Kidney epithelial cell (primary cell): ENCODE measurements around the gene SPG21. TPM values are rescaled to one million over a fixed set of nuclear protein-coding genes. Genes with fewer than 3 reads are reported as not detected.

ENCODE experiments used
- DNase-seq: peaks from one replicate; pipeline ENCODE4 v3.0.0-alpha.2; 2010; ENCODE audit warnings: low read depth
- H3K27me3 ChIP-seq: 2 replicates; pipeline ENCODE4 v1.6.0; 2011; ENCODE audit warnings: low read length; ENCODE audit not compliant: control insufficient read depth, insufficient read depth
- H3K36me3 ChIP-seq: 2 replicates; pipeline ENCODE4 v1.5.1; 2011; ENCODE audit warnings: low read length; ENCODE audit not compliant: control insufficient read depth, insufficient read depth
- H3K4me3 ChIP-seq: 2 replicates; pipeline ENCODE4 v1.5.1; 2011; ENCODE audit warnings: low read depth, mild to moderate bottlenecking, control low read depth, low read length
- total RNA-seq: library from RNA; depleted of rRNA; stranded (reverse); fragments of >200 nt; gene quantifications from 2 replicates; pipeline ENCODE4 v1.2.3, GENCODE V29; 2015
- TF ChIP-seq, protein P1 (sequence below): IDR thresholded peaks from 2 replicates; pipeline ENCODE4 v1.5.1; 2011; ENCODE audit warnings: mild to moderate bottlenecking, moderate library complexity, low read length, control low read depth, inconsistent platforms; ENCODE audit not compliant: insufficient read depth, poor library complexity, severe bottlenecking

SPG21 gene, protein sequence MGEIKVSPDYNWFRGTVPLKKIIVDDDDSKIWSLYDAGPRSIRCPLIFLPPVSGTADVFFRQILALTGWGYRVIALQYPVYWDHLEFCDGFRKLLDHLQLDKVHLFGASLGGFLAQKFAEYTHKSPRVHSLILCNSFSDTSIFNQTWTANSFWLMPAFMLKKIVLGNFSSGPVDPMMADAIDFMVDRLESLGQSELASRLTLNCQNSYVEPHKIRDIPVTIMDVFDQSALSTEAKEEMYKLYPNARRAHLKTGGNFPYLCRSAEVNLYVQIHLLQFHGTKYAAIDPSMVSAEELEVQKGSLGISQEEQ
- 116 and 118 TPM in 2 replicates for total RNA-seq

DNA sequence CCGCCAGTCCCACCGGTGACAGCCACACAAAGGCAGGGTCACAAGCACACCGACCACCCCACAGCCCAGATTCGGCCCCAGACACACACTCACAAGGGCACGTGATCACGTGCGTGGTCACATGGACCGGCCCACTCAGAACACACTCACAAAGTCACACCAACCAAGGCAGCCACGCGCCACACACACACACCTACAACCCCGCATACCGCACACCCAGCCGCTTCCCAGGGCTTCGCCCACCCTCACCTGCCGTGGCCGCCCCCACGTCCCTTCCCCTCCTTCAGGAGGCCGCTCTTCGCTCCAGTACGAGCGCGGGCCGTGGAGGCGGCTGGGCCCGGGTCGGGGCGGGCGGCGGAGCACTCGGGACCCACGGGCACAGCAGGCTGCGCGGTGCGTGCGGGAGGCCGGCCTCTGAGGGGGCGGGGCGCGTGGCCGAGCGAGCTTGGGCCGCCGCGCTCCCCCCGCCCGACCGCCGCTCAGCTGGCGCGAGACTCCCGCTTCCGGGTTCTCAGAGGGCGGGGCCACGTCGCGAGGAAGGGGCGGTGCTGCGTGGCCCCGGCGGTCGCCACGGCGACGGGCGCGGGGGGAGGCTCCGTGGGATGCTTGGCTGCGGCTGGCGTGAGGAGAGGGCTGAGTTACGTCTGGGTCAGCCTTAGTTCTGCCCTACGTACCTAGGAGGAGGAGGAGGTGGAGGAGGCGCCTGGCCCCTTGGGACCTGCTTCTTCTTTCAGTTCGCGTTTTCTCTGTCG, at the start of gene SPG21:
Gene SPG21, minus strand, starts transcription at position 499 of the 752 bp plus-strand sequence. CDS start 6,345 bp downstream, outside the sequence.
- DNase-seq: peak; percentile 47
- Histone ChIP-seq H3K4me3 (peak within 1 kb of the TSS; percentile 91), H3K27me3 (no peaks in the 10 kb centered on the region), H3K36me3 (peaks cover 1% of the 10 kb centered on the region)
- TF ChIP-seq, protein P1, sequence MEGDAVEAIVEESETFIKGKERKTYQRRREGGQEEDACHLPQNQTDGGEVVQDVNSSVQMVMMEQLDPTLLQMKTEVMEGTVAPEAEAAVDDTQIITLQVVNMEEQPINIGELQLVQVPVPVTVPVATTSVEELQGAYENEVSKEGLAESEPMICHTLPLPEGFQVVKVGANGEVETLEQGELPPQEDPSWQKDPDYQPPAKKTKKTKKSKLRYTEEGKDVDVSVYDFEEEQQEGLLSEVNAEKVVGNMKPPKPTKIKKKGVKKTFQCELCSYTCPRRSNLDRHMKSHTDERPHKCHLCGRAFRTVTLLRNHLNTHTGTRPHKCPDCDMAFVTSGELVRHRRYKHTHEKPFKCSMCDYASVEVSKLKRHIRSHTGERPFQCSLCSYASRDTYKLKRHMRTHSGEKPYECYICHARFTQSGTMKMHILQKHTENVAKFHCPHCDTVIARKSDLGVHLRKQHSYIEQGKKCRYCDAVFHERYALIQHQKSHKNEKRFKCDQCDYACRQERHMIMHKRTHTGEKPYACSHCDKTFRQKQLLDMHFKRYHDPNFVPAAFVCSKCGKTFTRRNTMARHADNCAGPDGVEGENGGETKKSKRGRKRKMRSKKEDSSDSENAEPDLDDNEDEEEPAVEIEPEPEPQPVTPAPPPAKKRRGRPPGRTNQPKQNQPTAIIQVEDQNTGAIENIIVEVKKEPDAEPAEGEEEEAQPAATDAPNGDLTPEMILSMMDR: no peak

DNA sequence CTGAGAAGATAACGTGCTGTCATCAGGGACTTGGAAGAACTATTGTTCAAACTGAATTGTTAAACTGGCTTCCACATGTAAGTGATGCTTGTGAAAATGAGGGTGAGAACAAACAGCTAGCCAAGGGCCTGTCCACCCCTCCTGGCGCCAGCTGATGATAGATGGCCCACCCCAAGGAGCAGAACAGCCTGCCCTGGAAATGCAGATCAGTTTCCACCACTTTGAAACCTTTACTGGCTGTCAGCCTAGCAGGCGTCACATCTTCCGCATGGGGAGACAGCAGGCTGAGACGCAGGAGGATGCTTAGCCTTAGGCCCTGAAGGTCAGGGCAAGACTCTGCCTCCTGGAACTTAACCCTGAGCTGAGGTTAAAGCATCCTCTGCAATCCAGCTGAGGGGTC, 49.1 kb upstream of the SPG21 start:
- Histone ChIP-seq H3K27me3 (no peaks in the 10 kb centered on the region), H3K36me3 (no peaks in the 10 kb centered on the region), H3K4me3 (no peak overlapping the region)
- DNase-seq: no peak
- TF ChIP-seq, protein P1: no peak

DNA sequence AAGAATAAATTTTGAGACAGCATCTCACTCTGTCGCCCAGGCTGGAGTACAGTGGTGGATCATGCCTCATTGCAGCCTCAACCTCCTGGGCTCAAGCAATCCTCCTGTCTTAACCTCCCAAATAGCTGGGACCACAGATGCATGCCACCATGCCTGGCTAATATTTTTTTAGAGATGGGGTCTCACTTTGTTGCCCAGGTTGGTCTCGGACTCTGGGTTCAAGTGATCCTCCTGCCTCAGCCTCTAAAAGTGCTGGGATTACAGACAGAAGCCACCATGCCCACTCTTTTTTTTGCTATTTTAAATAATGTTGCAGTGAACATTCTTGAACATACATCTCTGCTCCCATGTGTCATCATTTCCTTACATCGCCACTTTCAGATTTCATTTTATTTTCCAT, 48.7 kb upstream of the SPG21 start:
- DNase-seq: no peak
- Histone ChIP-seq H3K36me3 (no peaks in the 10 kb centered on the region), H3K4me3 (no peak overlapping the region)

DNA sequence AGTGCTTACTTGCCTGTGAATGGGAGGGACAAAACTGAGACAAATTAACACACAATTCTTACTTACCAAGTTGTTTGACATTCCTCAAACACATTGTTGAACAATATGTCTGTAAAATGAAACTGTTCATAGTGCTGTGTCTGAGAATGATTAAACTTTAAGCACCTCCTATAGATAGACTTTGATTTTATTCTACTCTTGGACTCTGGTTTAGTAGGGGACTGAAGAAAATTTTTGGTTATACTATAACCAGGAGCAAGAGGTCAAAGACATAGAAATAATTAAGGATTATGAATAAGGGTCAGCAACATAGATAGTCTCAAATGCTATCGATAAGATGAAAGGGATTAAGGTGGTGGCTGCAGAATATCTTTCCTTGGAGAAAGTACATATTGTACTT, 47.6 kb upstream of the SPG21 start:
- TF ChIP-seq, protein P1: no peak
- DNase-seq: no peak
- Histone ChIP-seq H3K4me3 (no peak overlapping the region), H3K27me3 (no peaks in the 10 kb centered on the region), H3K36me3 (no peaks in the 10 kb centered on the region)

More for the DNA sequence above, 48.7 kb upstream of the SPG21 start:
- H3K27me3 ChIP-seq: no peaks in the 10 kb centered on the region
- TF ChIP-seq, protein P1: no peak

DNA sequence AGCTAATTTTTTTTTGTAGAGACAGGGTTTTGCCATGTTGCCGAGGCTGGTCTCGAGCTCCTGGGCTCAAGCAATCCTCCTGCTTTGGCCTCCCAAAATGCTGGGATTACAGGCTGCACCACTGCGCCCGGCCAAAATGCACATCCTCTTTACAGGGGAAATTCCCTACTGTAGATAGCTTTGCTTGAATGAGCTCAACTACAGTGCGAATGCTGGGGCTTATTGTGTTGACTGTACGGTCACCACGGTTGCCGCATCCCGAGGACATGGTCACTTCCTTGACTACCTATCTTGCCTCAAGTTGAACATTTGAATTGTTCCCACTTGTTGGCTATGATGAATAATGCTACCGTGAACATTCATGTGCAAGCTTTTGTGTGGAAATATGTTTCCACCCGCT, 45.0 kb upstream of the SPG21 start:
- H3K4me3 ChIP-seq: no peak overlapping the region
- TF ChIP-seq, protein P1: no peak
- no peaks in the 10 kb centered on the region for H3K27me3 ChIP-seq
- no peak for DNase-seq
- no peaks in the 10 kb centered on the region for H3K36me3 ChIP-seq
